HFF-Myc (cell line): ENCODE measurements around the gene EDC4.

Source experiments
- DNase-seq: peaks from one replicate; pipeline ENCODE4 v3.0.0-alpha.2; 2011; ENCODE audit warnings: low read depth; ENCODE audit errors: extremely low read depth
- H3K4me3 ChIP-seq: replicated peaks from 2 replicates; pipeline ENCODE4 v1.5.1; 2011; ENCODE audit warnings: low read depth, mild to moderate bottlenecking, control low read depth, low read length
- TF ChIP-seq, protein P1 (sequence below): IDR thresholded peaks from 2 replicates; pipeline ENCODE4 v1.5.1; 2012; ENCODE audit warnings: mild to moderate bottlenecking, low read depth, low read length, control low read depth; ENCODE audit errors: missing control alignments

The EDC4 gene

GRCh38 chr16:67892375-67892774 is 19.5 kb downstream of the EDC4 start:
- TF ChIP-seq, protein P1, sequence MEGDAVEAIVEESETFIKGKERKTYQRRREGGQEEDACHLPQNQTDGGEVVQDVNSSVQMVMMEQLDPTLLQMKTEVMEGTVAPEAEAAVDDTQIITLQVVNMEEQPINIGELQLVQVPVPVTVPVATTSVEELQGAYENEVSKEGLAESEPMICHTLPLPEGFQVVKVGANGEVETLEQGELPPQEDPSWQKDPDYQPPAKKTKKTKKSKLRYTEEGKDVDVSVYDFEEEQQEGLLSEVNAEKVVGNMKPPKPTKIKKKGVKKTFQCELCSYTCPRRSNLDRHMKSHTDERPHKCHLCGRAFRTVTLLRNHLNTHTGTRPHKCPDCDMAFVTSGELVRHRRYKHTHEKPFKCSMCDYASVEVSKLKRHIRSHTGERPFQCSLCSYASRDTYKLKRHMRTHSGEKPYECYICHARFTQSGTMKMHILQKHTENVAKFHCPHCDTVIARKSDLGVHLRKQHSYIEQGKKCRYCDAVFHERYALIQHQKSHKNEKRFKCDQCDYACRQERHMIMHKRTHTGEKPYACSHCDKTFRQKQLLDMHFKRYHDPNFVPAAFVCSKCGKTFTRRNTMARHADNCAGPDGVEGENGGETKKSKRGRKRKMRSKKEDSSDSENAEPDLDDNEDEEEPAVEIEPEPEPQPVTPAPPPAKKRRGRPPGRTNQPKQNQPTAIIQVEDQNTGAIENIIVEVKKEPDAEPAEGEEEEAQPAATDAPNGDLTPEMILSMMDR, result no peak
- no peak for DNase-seq
- H3K4me3 ChIP-seq, result peak overlapping the region; percentile 36

DNA sequence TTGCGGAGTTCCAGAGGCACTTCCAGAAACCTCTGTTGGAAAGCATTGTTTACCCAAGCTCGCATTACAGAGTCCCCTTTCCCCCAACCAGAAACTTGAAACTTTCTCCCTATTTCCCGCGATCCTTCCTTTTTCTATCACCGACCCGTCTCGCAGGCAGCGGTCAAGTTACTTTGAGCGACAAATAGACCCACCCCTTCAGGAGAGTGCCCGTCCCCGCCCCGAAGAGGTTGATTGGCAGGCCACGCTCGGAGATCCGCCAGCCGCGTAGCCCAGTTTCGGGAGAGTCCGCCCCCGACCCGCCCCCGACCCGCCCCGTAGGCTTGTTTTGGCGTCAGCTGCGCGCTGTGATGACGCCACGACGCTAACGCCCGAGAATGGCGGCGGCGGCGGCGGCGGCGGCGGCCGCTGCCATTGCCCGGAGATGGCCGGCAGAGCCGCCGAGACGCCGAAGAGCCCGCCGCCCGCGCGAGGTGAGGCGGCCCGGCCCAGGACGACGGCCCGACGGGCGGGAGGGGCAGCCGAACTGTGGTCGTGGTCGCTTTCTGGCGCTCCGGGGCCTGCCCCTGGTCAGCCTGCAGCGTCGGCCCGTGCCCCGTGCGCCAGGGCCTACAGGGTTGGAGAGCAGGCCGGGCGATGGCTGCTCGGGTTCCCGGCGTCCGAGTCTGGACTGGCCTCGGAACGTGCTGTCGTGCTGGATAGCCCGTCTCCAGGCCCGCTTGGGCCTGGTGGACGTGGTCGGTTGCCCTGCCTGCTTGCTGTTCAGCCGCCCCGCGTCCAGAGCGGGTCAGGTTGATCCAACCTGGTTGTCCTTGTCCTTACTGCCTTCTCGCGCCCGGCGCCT is 20.3 kb downstream of the EDC4 start, which contains the start of gene PSKH1:
Gene PSKH1 (plus strand): TSS at position 356 of the 844 bp plus-strand sequence. CDS start 15,496 bp downstream, outside the sequence.
- peak within 1 kb of the TSS; percentile 98 for H3K4me3 ChIP-seq
- TF ChIP-seq, protein P1, result no peak
- DNase-seq, result peak; percentile 81

DNA sequence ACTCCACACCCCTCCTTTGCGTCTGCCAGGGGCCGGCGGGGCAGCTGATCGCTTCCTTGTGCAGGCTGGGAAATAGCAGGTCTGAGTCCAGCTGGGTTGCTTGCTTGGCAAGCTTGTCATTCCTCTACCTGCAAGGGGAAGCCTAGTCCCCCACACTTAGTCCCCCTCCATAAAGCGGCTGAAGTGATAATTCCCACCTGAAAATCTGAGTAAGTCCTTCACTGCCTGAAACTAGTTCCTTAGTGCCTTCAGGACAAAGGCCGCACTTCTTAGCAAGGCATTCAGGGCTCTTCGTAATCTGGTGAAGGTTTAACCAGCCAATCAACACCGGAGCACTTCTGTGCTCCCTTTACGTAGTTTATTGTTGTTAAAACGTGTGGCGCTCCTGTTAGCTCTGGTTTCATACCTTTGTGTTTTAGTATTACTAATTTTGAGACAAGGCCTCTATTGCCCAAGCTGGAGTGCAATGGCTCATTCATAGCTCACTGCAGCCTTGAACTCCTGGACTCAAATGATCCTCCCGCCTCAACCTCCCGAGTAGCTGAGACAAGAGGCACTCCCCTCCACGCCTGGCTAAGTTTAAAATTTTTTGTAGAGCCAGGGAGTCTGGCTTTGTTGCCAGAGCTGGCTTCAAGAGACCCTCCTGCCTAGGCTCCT is 21.0 kb downstream of the EDC4 start:
- DNase-seq, result no peak
- peak overlapping the region; percentile 98 for H3K4me3 ChIP-seq
- TF ChIP-seq, protein P1, result no peak

DNA sequence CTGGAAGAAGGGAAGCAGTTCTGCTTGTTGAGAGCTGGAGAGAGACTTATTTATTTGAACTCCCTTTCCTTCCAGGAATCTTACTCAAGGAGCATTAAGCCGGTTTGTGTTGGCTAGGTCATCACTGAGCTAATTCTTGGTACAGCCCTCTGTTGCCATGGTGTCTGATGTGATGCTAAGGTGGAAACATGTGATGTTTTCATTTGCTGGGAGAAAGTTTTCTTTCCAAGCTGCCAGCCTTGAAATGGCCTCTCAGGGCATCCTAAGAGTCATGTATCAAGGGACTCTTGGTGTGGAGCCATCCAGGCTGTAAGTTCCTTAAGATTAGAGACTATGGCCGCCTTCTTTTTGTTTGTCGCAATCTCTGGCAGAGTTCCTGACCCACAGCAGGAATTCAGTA is 24.4 kb downstream of the EDC4 start:
- no peak for DNase-seq
- H3K4me3 ChIP-seq, result no peak overlapping the region
- TF ChIP-seq, protein P1, result no peak

- TF ChIP-seq, protein P1, result no peak
- H3K4me3 ChIP-seq, result no peak overlapping the region
- no peak for DNase-seq
Observed at GRCh38 chr16:67901734-67902133, 28.9 kb downstream of the EDC4 start.

DNA sequence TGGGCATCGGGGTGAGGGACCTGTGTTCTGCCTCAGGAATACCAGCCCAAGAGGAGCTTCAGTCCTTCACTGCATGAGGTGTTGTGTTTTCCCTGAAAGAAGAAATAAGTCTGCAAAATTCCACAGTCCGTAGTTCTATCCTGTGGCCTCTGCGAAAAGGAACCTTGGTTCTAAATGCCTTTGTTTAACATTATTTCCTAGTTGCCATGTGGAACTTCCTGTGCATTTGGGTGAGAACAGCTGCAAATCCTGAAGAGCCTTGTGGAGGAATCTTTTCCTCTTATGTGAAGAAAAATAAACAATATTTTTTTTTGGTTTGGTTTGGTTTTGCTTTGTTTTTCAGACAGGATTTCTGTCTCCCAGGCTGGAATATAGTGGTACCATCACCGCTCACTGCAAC is 30.0 kb downstream of the EDC4 start:
- TF ChIP-seq, protein P1, result no peak
- H3K4me3 ChIP-seq, result no peak overlapping the region

More for the DNA sequence above, 30.0 kb downstream of the EDC4 start:
- no peak for DNase-seq
